HCT116 (cell line): ENCODE data around the gene DIP2C. TPM values are rescaled to one million over a fixed set of nuclear protein-coding genes. Genes with fewer than 3 reads are reported as not detected.

Experiments
- ATAC-seq: fragments of 200-7000 bp; cut with Tn5 transposase; 2 replicates; pipeline ENCODE4 v1.9.1; 2020; ENCODE audit warnings: mild to moderate bottlenecking, moderate library complexity
- BruUV-seq: library from RNA; stranded (reverse); fragments of 400-500 nt; replicated peaks from 2 replicates; lab custom pipeline; 2021; lab: Mats Ljungman, UMichigan
- CTCF ChIA-PET: fragments of 300-600 bp; sonication (Branson Sonifier 250); formaldehyde crosslinking; loops from one replicate; lab custom pipeline; 2021; ENCODE audit warnings: antibody characterized with exemption; lab: Charles Lee
- POLR2A ChIA-PET: fragments of 300-600, 350-600 bp; sonication (Branson Sonifier 250); formaldehyde crosslinking; loops from one replicate; lab custom pipeline; 2021; ENCODE audit warnings: antibody characterized with exemption; lab: Charles Lee
- RAD21 ChIA-PET, 2 experiments: fragments of 300-600 bp; sonication (Branson Sonifier 250); formaldehyde crosslinking; loops; one replicate each; lab custom pipeline; 2023; ENCODE audit warnings: low total read pairs in 2 of 2; ENCODE audit not compliant: uncharacterized antibody in 2 of 2, unreplicated experiment in 2 of 2, low non-redundant PET in 1 of 2; lab: Charles Lee
- DNase-seq: peaks from one replicate; pipeline ENCODE4 v3.0.0-alpha.2; 2010; ENCODE audit warnings: low read depth, low spot score
- H2AFZ ChIP-seq: fragments of 200-600 bp; shearing (Covaris generic), sonication (generic); 2 replicates; pipeline ENCODE4 v1.6.1; 2017; ENCODE audit warnings: low read depth, mixed run types, mixed read lengths, antibody characterized with exemption, low read length; ENCODE audit not compliant: poor library complexity, severe bottlenecking
- H3K27ac ChIP-seq: 2 replicates; pipeline ENCODE4 v1.5.1; 2012; ENCODE audit warnings: low read depth, low read length
- H3K27me3 ChIP-seq: fragments of 200-600 bp; sonication (generic); 2 replicates; pipeline ENCODE4 v1.6.1; 2016; ENCODE audit warnings: mixed run types, low read length, mixed read lengths; ENCODE audit not compliant: insufficient read depth
- H3K36me3 ChIP-seq, 2 experiments: fragments of 200-500 bp in 1 of 2; fragments of 200-600 bp in 1 of 2; sonication (Bioruptor generic) in 1 of 2; sonication (generic) in 1 of 2; 2 replicates each; pipeline versions ENCODE4 v1.5.1 to v1.6.1; 2014 to 2016; ENCODE audit warnings: low read length in 2 of 2, inconsistent platforms in 1 of 2, mixed read lengths in 1 of 2, mixed run types in 1 of 2; ENCODE audit not compliant: insufficient read depth in 2 of 2, control insufficient read depth in 1 of 2
- H3K4me1 ChIP-seq, 2 experiments: fragments of 200-600 bp in 1 of 2; sonication (generic) in 1 of 2; 2 replicates each; pipeline versions ENCODE4 v1.5.1 to v1.6.1; 2012 to 2017; ENCODE audit warnings: low read length in 2 of 2, inconsistent platforms in 1 of 2, mild to moderate bottlenecking in 1 of 2, mixed read lengths in 1 of 2, mixed run types in 1 of 2, moderate library complexity in 1 of 2; ENCODE audit not compliant: insufficient read depth in 2 of 2, control insufficient read depth in 1 of 2
- H3K4me2 ChIP-seq: fragments of 200-600 bp; sonication (generic); 2 replicates; pipeline ENCODE4 v1.6.1; 2017; ENCODE audit warnings: mixed run types, low read length, mixed read lengths
- H3K4me3 ChIP-seq, 2 experiments: fragments of 200-600 bp in 1 of 2; sonication (generic) in 1 of 2; replicated peaks in 1 of 2; 2 replicates each; pipeline ENCODE4 v1.5.1; 2011 to 2016; ENCODE audit warnings: low read length in 2 of 2, control low read depth in 1 of 2, low read depth in 1 of 2, mild to moderate bottlenecking in 1 of 2, mixed read lengths in 1 of 2, mixed run types in 1 of 2
- H3K79me2 ChIP-seq: fragments of 200-600 bp; sonication (generic); 2 replicates; pipeline ENCODE4 v1.6.1; 2017; ENCODE audit warnings: mild to moderate bottlenecking, mixed run types, low read length, moderate library complexity, mixed read lengths; ENCODE audit not compliant: insufficient read depth
- H3K9ac ChIP-seq: fragments of 200-600 bp; sonication (generic); 2 replicates; pipeline ENCODE4 v1.6.1; 2016; ENCODE audit warnings: low read length, mixed read lengths
- H3K9me2 ChIP-seq: fragments of 200-600 bp; sonication (generic), shearing (Covaris generic); 2 replicates; pipeline ENCODE4 v1.6.1; 2017; ENCODE audit warnings: mixed run types, mild to moderate bottlenecking, moderate library complexity; ENCODE audit not compliant: insufficient read depth
- H3K9me3 ChIP-seq, 2 experiments: fragments of 200-500 bp in 1 of 2; fragments of 200-600 bp in 1 of 2; sonication (Bioruptor generic) in 1 of 2; sonication (generic) in 1 of 2; 2 replicates each; pipeline ENCODE4 v1.6.1; 2014 to 2017; ENCODE audit warnings: low read length in 2 of 2, mixed read lengths in 2 of 2, inconsistent platforms in 1 of 2, low read depth in 1 of 2, mild to moderate bottlenecking in 1 of 2, mixed run types in 1 of 2, moderate library complexity in 1 of 2; ENCODE audit not compliant: control insufficient read depth in 1 of 2, insufficient read depth in 1 of 2
- H4K20me1 ChIP-seq: fragments of 200-600 bp; sonication (generic), shearing (Covaris generic); 2 replicates; pipeline ENCODE4 v1.6.1; 2017; ENCODE audit warnings: mixed run types, mild to moderate bottlenecking, moderate library complexity; ENCODE audit not compliant: insufficient read depth
- CEBPB ChIP-seq: IDR thresholded peaks from 2 replicates; pipeline ENCODE4 v1.6.1; 2012; ENCODE audit warnings: low read depth
- EZH2 ChIP-seq: fragments of 200-600 bp; sonication (generic); IDR thresholded peaks from 2 replicates; pipeline ENCODE4 v1.6.1; 2017; ENCODE audit warnings: antibody characterized with exemption, mixed run types
- JUND ChIP-seq: IDR thresholded peaks from 2 replicates; pipeline ENCODE4 v1.6.1; 2012
- SIN3A ChIP-seq: IDR thresholded peaks from 2 replicates; pipeline ENCODE4 v1.6.1; 2012; ENCODE audit warnings: low read depth
- SRF ChIP-seq: IDR thresholded peaks from 2 replicates; pipeline ENCODE4 v1.6.1; 2012; ENCODE audit warnings: low read depth
- ZNF274 ChIP-seq: fragments of 200-500 bp; sonication (Bioruptor generic); IDR thresholded peaks from 2 replicates; pipeline ENCODE4 v1.6.1; 2014; ENCODE audit warnings: mild to moderate bottlenecking, low read depth, low read length, inconsistent platforms
- intact Hi-C: fragments of 100-400 bp; cut with micrococcal nuclease; formaldehyde crosslinking; loops from 2 replicates; pipeline ENCODE4 v1.10.0; 2022
- total RNA-seq: library from RNA; stranded (reverse); gene quantifications from one replicate; pipeline ENCODE4 v1.2.1, GENCODE V29; 2021; ENCODE audit not compliant: unreplicated experiment
- TF ChIP-seq, protein P1 (sequence below): IDR thresholded peaks from 2 replicates; pipeline ENCODE4 v1.6.1; 2012; ENCODE audit warnings: low read depth

DIP2C gene
- total RNA-seq, 1 experiment from 2014 or later, result 15.4 TPM

DNA sequence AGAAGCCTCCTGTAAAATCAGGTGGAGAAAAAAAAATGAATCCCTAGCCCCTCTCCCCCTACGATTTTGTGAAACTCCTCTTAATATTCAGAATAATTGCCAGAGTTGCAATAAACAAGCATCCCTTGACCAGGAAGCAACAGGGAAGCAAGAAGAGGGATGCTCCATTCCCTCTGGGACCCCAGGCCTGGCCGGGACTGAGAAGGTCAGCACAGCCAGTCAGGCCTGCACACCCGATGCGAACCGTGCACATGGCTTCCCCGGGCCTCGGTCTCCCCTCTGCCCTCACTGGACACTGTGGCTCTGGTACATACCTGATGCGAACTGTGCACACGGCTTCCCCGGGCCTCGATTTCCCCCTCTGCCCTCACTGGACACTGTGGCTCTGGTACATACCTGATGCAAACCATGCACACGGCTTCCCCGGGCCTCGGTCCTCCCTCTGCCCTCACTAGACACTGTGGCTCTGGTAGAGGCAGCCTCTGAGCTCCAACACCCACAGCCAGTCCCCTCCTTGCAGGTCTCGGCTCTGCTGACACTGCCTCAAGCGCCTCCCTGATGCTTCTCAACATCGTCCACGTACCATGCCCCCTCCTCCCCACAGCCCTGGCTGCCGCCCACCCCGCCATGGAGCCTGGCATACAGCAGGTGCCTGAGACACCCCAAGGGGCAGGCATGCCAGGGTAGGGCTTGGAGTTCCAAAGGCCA lies 138.6 kb downstream of the DIP2C start:
- ChIA-PET RAD21 (no interaction called here), CTCF (no interaction called here), POLR2A (no interaction called here)
- Histone ChIP-seq H3K4me2 (no peak overlapping the region), H3K9me2 (no peaks in the 10 kb centered on the region), H3K36me3 (no peaks in the 10 kb centered on the region), H3K27ac (no peak overlapping the region), H3K4me1 (peaks cover 7% of the 10 kb centered on the region in 2 experiments; a peak in 2 of 4 replicates), H2AFZ (no peak overlapping the region), H3K79me2 (no peaks in the 10 kb centered on the region), H3K9ac (no peak overlapping the region), H3K27me3 (no peaks in the 10 kb centered on the region), H3K4me3 (no peak overlapping the region), H4K20me1 (no peaks in the 10 kb centered on the region), H3K9me3 (no peaks in the 10 kb centered on the region)
- ATAC-seq, result no peak
- TF ChIP-seq EZH2, result no peak
- TF ChIP-seq CEBPB, result no peak
- TF ChIP-seq ZNF274, result no peak
- no peak for TF ChIP-seq SRF
- TF ChIP-seq JUND, result no peak
- TF ChIP-seq, protein P1, sequence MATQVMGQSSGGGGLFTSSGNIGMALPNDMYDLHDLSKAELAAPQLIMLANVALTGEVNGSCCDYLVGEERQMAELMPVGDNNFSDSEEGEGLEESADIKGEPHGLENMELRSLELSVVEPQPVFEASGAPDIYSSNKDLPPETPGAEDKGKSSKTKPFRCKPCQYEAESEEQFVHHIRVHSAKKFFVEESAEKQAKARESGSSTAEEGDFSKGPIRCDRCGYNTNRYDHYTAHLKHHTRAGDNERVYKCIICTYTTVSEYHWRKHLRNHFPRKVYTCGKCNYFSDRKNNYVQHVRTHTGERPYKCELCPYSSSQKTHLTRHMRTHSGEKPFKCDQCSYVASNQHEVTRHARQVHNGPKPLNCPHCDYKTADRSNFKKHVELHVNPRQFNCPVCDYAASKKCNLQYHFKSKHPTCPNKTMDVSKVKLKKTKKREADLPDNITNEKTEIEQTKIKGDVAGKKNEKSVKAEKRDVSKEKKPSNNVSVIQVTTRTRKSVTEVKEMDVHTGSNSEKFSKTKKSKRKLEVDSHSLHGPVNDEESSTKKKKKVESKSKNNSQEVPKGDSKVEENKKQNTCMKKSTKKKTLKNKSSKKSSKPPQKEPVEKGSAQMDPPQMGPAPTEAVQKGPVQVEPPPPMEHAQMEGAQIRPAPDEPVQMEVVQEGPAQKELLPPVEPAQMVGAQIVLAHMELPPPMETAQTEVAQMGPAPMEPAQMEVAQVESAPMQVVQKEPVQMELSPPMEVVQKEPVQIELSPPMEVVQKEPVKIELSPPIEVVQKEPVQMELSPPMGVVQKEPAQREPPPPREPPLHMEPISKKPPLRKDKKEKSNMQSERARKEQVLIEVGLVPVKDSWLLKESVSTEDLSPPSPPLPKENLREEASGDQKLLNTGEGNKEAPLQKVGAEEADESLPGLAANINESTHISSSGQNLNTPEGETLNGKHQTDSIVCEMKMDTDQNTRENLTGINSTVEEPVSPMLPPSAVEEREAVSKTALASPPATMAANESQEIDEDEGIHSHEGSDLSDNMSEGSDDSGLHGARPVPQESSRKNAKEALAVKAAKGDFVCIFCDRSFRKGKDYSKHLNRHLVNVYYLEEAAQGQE, result no peak
- no peak for TF ChIP-seq SIN3A
- DNase-seq, result no peak
- BruUV-seq, result no TSS peak
- intact Hi-C loops, result no loop called here
